Esophagus muscularis mucosa (tissue), 3 donors: ENCODE measurements around the gene G3BP2.

Source experiments
- POLR2AphosphoS5 ChIP-seq, 2 donors: sonication (generic); formaldehyde crosslinking; IDR thresholded peaks; one replicate each; pipeline ENCODE4 v1.6.1; 2017; ENCODE audit warnings: antibody characterized with exemption in 2 of 2
- TF ChIP-seq, protein P1 (sequence below), 3 experiments: fragments of 200-600 bp in 2 of 3; fragments of 450-650 bp in 1 of 3; sonication (generic) in 2 of 3; IDR thresholded peaks; one replicate each; pipeline ENCODE4 v1.5.1; 2017 to 2019; ENCODE audit warnings: antibody characterized with exemption in 3 of 3, mild to moderate bottlenecking in 2 of 3, moderate library complexity in 1 of 3

DNA sequence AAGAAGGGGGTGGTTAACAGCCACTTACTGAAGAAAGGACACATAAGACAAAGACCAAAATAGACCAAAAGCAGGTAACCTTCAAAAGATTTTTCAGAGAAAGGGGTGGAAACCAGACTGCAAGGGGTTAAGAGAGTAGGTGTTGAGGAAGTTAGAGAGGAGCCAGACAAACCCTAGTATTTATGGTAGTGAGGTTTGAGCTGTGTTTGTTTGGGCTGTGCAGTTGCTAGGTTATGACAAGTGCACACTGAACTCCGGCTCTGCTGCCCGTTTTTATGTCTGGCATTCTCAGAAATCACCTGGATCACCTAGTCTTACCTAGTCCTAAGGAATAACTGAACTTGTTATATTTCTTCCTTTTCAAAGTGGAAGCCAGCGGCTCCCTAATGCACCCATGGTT, 22.9 kb upstream of the G3BP2 start:
- TF ChIP-seq, protein P1, sequence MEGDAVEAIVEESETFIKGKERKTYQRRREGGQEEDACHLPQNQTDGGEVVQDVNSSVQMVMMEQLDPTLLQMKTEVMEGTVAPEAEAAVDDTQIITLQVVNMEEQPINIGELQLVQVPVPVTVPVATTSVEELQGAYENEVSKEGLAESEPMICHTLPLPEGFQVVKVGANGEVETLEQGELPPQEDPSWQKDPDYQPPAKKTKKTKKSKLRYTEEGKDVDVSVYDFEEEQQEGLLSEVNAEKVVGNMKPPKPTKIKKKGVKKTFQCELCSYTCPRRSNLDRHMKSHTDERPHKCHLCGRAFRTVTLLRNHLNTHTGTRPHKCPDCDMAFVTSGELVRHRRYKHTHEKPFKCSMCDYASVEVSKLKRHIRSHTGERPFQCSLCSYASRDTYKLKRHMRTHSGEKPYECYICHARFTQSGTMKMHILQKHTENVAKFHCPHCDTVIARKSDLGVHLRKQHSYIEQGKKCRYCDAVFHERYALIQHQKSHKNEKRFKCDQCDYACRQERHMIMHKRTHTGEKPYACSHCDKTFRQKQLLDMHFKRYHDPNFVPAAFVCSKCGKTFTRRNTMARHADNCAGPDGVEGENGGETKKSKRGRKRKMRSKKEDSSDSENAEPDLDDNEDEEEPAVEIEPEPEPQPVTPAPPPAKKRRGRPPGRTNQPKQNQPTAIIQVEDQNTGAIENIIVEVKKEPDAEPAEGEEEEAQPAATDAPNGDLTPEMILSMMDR (IDR thresholded peaks at IDR 0.05) = no peak
- no peak for TF ChIP-seq POLR2AphosphoS5 (IDR thresholded peaks at IDR 0.05)
